HTERT RPE-1 (cell line): ENCODE measurements around the gene NPR3.

Experiments used
- in situ Hi-C: fragments of 300-500 bp; cut with MboI; formaldehyde crosslinking; loops from 4 replicates; pipeline ENCODE4 v1.14.3; 2020; ENCODE audit warnings: low sequenced_read_pairs

The NPR3 gene

DNA sequence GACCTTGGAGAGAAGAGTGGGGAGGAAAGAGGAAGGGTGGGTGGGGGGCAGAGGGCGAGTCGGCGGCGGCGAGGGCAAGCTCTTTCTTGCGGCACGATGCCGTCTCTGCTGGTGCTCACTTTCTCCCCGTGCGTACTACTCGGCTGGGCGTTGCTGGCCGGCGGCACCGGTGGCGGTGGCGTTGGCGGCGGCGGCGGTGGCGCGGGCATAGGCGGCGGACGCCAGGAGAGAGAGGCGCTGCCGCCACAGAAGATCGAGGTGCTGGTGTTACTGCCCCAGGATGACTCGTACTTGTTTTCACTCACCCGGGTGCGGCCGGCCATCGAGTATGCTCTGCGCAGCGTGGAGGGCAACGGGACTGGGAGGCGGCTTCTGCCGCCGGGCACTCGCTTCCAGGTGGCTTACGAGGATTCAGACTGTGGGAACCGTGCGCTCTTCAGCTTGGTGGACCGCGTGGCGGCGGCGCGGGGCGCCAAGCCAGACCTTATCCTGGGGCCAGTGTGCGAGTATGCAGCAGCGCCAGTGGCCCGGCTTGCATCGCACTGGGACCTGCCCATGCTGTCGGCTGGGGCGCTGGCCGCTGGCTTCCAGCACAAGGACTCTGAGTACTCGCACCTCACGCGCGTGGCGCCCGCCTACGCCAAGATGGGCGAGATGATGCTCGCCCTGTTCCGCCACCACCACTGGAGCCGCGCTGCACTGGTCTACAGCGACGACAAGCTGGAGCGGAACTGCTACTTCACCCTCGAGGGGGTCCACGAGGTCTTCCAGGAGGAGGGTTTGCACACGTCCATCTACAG is 760 bp downstream of the NPR3 start:
- in situ Hi-C loops = no loop called here

DNA sequence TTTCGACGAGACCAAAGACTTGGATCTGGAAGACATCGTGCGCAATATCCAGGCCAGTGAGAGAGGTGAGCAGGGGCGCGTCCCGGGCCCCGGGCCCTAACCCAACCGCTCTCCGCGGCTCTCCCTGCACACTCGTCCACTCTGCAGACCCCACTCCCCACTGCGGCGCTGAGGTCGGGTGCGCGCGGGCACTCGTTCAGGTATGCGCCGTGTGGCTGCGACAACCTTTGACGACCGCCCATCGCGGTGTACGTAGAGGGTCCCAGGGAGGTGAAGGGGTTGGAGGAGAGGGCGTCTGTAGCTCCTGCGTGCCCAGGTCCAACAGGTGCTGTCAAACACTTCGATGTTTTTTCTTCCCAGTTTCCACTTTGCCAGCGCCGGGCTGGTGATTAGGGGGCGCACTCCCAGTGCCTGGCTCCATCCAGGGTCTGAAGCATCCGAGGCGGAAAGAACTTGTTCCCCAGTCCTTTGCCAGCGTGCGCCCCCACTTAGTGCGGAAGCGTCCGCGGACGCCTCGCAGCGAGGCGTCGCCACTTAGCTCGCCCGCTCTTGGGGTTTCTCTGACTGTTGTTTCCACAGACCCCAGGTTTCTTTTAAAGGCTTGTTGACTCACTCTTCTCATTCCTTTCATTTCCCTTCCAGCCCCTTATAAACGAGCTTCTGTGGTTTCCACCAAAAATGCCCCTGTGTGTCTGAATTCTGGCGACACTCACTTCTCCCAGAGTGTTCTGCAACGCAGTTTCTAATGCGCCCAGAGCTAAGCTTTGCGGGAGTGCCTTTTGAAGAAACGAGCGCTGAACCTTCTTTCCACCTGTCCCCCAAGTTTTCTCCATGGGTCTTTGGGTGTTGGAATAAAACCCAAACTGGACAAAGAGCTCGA is 1.6 kb downstream of the NPR3 start:
- in situ Hi-C loops = no loop called here

DNA sequence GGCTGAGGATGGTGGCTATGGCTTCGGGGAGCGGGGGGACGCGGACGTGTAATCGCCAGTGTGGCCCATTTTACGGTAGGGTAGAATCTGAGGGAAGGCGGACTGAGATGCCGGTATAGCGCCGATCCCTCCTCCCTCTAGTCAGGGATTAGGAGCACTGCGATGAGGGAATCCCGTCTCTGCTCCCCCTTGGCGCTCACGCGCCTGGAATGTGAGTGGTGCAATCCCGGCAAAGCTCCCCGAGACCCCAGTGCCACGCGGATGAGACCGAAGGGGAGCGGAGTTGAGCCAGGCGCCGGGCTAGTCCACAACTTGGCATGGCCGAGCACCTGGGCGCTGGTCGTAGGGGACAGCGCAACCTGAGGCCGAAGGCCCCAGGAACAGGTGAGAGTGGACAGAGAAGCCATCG is 2.2 kb downstream of the NPR3 start:
- in situ Hi-C loops = no loop called here

DNA sequence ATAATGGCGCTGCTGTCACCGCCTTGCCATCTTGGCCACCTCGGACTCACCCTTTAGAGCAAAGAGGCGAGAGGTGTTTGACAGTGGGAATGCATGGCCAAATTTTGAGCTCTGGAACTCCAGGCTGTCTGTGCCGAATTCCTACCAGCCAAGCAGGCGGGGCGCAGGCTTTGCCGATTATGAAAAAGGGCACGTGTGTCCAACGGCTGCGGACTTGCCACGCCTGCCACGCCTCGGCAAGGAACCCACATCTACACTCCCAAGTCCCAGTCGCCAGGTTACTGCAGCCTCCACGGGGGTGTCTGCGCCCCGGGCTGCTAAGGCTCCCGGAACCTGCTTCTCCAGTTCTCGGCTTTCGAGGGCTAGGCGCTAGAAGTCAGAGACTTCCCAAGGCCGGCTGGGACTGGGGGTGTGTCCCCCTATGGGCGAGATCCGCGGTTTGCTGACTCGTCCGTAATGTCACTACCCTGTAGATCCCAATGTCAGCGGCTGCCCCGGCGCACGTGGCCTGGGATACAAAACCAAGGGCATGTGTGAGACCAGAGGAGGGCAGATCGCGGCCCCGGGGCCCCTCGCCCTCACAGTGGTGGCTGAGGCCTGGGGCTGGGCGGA is 2.8 kb downstream of the NPR3 start:
- in situ Hi-C loops = no loop called here

DNA sequence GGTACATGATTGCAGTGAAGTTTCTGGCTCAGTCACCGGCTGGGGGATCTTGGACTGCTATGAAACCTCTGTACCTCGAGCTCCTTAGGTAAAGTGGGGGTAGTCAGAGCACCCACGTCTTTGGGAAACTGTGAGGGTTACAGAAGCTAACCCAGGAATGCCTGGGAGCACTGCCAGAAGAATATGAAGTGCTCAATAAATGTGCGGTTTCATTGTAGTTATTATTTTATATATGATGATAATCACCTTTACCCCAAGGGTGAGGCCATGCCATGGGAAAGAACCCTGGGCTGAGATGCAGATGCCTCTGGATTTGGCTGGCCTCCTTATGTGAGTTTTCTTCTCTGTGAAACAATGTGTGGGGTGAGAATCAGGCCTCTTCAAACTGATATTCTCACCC is 3.7 kb downstream of the NPR3 start:
- in situ Hi-C loops = no loop called here

DNA sequence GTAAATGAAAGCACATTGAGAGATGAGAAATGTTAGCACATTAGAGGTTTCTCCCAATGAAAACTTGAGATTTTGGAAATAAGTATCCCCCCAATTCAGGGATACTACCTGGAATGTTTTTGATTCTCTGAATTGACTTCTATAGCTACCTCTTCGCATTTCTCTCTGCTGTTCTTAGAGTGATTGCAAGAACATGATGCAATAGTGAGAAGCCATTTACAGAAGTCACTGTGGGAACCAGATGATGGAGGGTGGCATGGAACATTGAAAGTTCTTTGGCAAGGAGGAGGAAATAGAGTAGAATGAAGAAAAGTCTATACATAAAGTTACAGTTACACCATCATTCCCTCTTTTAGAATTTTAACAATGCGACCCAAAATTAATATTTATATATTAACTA is 9.2 kb downstream of the NPR3 start:
- in situ Hi-C loops = no loop called here

DNA sequence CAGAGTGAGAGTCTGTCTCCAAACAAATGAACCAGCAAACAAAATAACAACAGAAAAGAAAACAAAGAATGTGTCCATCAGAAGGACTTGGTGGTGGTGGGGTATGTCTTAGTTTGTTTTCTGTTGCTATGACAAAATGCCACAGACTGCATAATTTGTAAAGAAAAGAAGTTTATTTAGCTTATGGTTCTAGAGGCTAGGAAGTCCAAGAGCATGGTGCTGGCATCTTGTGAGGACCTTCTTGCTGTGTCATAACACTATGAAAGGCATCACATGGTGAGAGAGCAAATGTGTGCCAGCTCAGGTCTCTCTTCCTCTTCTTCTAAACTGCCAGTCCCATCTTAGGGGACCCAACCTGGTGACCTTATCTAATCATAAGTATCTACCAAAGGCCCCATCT is 10.5 kb downstream of the NPR3 start:
- in situ Hi-C loops = no loop called here

DNA sequence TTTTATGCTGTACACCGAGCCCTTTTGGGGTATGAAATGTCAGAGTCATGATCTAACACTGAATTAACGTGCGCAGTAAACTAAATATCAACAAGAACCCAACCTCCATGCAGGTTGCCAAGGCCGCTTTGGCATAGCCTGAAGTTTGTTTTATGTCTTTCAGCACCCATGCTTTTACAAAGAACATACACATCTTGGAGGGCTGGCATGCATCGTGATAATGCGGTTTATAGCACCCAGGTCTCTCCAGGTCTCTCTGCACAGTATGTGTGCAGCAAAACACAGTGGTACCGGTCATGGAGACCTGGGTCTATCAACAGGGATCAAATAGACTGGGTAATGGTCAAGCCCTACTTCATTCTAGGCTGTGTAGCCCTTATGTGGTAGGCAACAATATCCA is 11.8 kb downstream of the NPR3 start:
- in situ Hi-C loops = no loop called here

DNA sequence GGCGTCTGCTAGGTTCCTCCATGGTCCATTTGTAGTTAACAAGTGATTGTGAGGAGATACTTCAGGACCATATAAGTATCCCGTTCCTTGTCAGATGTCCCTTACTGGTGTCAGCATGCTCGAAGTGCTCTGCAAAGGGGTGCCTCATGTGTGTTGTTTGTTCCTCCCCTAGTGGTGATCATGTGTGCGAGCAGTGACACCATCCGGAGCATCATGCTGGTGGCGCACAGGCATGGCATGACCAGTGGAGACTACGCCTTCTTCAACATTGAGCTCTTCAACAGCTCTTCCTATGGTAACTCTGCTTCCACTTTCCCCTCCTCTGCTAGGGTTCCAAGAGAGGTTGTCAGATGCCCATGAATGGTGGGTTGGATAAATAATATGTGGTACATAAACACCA is 13.4 kb downstream of the NPR3 start:
- in situ Hi-C loops = no loop called here

DNA sequence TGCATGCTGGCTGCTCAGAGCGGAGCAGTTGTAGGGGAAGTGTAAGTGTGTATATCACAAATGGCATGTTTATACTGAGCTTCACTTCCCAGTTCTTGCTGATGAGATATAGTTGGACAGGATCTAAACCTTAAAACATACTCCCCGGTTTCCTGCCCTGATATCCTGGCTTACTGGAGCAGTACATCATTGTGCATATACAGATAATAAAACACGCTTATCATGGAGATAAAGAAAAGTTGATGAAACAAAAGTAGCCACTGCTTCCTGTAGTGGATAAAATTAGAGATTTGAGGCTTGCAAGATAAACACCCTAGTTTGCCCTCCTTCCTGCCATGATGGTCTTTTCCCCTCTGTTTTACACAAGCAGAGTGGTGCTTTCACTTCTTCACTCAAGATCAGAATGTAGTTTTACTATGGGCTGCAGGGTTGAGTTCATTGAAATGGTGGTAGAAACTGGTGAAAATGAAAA is 15.0 kb downstream of the NPR3 start:
- in situ Hi-C loops = no loop called here

DNA sequence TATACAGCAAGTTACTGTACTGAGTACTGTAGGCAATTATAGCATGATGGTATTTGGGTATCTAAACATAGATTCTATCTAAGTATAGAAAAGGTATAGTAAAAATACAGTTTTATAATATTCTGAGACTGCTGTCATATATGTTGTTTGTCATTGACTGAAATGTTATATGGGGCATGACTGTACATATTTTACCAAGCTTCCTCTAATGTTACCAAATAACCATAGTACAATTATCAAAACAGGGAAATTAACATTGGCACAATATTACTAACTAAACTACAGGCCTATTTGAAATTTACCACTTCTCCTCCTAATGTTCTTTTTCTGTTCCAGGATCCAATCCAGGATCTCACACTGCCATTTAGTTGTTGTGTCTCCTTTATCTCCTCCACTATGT is 18.5 kb downstream of the NPR3 start:
- in situ Hi-C loops = no loop called here

DNA sequence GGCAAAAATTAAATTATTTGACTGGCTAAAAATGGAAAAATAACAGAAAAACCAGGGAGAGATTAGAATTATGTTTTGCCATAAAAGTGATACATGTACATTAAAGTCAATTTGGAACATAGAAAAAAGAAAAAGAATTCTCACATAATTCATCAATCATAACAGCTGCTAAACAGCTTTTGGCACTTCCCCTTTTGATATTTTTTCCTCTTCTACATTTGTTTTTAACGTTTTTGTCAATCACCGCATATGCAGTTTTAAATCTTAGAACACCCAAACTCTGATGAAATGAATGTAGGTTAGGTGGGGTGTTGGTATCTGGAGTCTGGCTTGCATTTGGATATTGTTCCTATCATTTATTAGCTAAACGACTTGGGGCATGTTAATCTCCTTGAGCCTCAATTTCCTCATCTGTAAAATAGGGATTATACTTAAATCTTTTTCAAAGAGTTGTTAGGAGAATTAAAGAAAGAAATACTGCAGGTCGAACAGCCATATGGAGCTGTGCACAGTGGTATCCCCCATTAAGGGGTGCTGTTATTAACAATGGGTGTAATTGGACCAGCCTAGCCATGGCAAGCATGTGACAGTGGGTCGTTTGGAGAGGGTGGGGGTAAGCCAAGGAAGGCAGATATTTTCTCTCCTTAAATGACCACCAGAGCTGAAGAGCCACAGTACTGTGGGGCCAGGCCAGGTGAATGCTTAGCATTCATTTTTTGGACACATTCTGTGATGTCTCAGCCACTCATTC is 22.6 kb downstream of the NPR3 start:
- in situ Hi-C loops = no loop called here

DNA sequence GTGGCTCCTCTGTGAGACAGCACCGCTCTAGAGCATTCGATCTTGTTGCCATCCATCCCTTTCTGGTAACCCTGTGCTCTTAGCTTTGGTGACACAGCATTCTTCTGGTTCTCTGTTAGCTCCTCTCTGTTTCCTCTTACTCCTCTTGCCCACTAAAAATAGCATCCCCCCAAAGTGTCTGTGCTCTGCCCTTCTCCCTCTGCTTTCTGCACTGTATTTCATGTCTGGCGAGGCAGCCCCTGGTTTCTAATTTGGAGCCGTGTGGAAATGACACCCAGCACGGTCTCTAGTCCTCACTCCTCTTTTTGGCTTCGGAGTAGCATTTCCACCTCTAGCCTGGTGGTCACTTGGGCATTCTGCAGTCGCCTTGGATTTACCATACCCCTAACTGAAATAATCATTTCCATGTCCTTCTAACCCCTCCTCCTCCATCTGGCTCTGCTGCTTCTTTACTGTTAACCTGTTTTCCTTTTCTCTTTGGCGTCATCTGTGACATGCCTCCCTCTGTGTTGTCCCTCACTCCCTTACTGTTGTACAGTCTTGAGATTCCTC is 23.8 kb downstream of the NPR3 start:
- in situ Hi-C loops = no loop called here

DNA sequence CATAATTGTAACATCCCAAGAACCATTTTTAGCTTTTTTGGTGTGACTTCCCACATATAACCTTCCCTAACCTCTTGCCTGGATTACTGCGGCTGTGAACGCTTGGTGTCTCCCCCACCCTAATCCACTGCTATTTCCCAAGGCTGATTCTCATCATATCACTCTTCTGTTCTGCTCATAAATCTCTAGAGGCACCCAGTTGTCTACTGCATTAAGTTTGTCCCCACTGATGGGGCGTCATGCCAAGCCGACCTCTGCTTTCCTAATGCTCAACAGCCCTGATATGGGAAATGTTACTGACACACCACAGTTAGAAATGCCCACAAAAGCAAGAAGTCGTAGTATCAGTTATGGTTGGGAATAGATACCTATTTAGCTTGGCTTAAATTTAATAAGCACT is 24.4 kb downstream of the NPR3 start:
- in situ Hi-C loops = no loop called here

DNA sequence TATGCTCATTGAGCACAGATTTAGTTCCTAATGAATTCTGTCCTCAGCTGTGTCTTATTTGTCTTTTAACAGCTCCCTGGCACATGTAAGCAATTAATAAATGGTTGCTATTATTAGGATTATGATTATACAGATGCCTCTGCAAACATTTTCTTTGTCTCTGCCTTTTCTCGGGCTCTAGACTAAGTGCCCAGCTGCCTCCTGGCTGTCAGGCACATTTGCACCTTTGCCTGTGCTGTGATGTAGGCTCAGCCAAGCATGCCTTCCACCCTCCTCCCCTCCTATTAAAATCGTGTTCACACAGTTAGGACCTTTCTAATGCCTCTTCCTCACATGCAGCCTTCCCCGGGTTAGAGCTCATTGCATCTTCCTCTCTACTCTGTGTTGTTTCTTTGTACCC is 25.7 kb downstream of the NPR3 start:
- in situ Hi-C loops = no loop called here

DNA sequence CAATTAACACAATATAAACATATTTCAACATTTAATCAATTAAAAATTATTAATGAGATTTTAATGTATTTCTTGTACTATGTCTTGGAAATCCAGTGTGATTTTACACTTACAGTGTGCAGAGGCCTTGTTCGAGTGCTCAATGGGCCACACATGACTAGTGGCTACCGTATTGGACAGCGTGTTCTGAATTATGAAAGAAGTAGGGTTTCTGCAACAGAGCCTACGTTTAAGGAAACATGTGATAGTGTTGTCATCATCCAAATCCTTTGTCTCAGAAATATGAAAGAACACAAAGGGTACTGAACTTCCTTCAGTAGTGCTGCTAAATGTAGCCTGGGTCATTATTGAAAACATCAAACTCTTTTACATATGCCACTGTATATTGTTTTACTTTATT is 29.5 kb downstream of the NPR3 start:
- in situ Hi-C loops = no loop called here

DNA sequence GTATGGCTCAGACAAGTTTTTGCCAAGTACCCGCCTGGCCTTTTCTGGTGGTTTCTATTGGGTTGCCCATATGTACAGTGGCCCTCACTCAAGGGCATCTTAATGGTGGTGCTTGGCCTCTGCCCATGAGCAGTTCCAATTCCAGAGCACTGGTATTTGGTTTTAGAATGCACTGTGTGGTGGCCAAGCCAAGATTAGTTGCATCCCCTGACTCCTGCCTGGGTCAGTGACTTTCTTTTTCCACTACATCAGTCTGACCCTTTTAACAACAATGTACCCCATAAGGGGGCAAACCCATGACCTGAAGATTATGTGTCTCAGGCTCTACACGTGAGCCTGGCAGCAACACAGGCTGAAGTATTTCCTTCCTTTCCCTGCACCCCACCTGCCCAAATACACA is 34.2 kb downstream of the NPR3 start:
- in situ Hi-C loops = no loop called here

DNA sequence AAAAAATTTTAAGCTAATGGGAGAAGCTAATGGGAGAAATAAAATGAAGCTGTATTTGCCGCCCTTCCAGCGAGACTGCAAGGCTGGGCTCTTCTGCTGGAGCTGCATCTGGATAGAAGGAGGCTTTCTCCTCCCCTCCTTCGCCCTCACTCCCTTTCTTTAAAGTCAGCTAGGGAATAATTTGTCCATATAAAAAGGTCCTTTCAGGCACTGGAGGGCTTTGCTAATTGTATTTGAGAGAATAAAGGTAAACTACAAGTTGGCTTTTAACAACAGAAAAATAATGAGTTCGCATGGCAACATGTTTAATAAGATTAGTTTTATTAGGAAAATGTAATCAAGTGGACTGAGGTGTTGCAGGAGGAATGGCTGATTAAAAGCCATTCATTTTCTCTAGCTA is 41.3 kb downstream of the NPR3 start:
- in situ Hi-C loops = no loop called here

DNA sequence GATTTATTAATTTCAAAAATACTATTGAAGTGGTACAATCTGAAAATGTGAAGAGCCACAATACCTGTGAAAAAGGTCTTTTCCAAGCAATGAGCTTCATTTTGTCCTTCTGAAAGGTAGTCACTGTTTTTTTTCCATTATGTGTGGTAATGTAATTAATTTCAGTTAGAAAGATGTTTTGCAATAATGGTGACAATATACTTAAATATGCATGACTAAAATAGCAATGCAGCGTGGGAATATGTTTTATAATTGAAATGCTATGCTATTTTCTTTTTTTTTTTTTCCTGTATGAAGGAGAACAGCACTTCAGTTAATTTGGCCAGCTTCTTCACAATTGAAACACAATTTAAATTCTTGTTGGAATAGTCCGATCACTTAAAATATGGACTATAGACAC is 41.9 kb downstream of the NPR3 start:
- in situ Hi-C loops = no loop called here

DNA sequence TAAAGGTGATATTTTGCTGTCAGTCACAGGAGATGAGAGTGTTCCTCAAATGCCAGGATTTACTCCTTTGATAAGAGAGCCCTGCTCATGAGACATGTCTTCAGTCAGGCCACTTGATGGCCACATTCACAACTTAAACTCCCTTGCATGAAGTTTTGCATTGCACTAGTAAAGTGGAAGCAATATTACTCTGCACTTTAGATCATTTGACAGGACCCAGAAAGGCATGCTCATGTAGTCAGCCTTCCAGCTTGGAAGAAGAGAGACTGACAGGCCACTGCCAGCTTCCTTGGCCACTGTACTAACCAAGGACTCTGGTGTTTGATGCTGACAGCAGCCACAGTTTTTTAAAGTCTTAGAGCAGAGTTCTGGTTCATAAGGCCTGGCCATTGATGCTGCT is 42.6 kb downstream of the NPR3 start:
- in situ Hi-C loops = no loop called here

DNA sequence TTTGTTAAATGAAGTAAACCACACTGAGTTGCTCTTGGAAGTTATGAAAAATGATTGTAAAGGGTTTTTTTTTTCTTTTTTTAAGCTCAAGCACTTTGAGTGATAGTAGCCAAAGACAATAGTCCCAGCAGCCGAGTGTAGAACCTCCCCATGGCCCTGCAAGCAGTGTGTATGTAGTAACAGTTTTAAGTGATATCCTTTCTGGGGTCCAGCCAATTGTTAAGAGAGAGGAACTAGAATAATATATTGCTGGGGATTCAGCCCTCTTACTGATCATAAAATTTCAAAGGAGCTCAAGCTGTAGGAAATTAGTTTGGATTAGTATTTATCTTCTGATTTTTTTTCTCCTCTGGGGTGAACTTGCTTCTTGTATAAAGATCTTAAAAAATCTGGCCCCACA is 43.2 kb downstream of the NPR3 start:
- in situ Hi-C loops = no loop called here
